ENCODE measurements around the gene APIP.

GRCh38 chr11:34833602-34834001 is 82.6 kb downstream of the APIP start:
- TF ChIP-seq CTCF (IDR thresholded peaks at IDR 0.05) (no peak), POLR2A (IDR thresholded peaks at IDR 0.05) (no peak)

All from tibial nerve (tissue), 3 donors.